ENCODE data around the gene CYP46A1. TPM values are rescaled to one million over a fixed set of nuclear protein-coding genes. Genes with fewer than 3 reads are reported as not detected.

The CYP46A1 gene
- total RNA-seq, 1 experiment from 2014 or later: 0.36 TPM

GRCh38 chr14:99693918-99694317 is 9.8 kb downstream of the CYP46A1 start:
- H3K9me3 ChIP-seq (ENCODE audit: control insufficient read depth, insufficient read depth, low read depth, low read length): no peaks in the 10 kb centered on the region
- ChIA-PET CTCF (no interaction called here), POLR2A (no interaction called here)
- no peak overlapping the region for H3K27ac ChIP-seq (ENCODE audit: low read length)
- intact Hi-C loops (cut with micrococcal nuclease; ENCODE audit: unreplicated experiment) (no loop called here), in situ Hi-C loops (cut with HindIII; ENCODE audit: low pct_unique_long_range_greater_than_20kb, low sequenced_read_pairs) (no loop called here)
- no peaks in the 10 kb centered on the region for H3K36me3 ChIP-seq (ENCODE audit: control insufficient read depth, insufficient read depth, low read length)
- no peak for ATAC-seq
- TF ChIP-seq, protein P1, sequence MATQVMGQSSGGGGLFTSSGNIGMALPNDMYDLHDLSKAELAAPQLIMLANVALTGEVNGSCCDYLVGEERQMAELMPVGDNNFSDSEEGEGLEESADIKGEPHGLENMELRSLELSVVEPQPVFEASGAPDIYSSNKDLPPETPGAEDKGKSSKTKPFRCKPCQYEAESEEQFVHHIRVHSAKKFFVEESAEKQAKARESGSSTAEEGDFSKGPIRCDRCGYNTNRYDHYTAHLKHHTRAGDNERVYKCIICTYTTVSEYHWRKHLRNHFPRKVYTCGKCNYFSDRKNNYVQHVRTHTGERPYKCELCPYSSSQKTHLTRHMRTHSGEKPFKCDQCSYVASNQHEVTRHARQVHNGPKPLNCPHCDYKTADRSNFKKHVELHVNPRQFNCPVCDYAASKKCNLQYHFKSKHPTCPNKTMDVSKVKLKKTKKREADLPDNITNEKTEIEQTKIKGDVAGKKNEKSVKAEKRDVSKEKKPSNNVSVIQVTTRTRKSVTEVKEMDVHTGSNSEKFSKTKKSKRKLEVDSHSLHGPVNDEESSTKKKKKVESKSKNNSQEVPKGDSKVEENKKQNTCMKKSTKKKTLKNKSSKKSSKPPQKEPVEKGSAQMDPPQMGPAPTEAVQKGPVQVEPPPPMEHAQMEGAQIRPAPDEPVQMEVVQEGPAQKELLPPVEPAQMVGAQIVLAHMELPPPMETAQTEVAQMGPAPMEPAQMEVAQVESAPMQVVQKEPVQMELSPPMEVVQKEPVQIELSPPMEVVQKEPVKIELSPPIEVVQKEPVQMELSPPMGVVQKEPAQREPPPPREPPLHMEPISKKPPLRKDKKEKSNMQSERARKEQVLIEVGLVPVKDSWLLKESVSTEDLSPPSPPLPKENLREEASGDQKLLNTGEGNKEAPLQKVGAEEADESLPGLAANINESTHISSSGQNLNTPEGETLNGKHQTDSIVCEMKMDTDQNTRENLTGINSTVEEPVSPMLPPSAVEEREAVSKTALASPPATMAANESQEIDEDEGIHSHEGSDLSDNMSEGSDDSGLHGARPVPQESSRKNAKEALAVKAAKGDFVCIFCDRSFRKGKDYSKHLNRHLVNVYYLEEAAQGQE (IDR thresholded peaks at IDR 0.05; ENCODE audit: insufficient read depth in 1 of 2, low read depth in 2 of 2, low read length in 1 of 2): no peak
- TF ChIP-seq CTCF (IDR thresholded peaks at IDR 0.05): no peak
- TF ChIP-seq SIN3A (IDR thresholded peaks at IDR 0.05; ENCODE audit: borderline replicate concordance, insufficient read depth, low read depth, low read length): no peak
- H3K4me3 ChIP-seq (ENCODE audit: low read depth in 2 of 2, low read length in 2 of 2): no peak overlapping the region
- no TSS peak for BruUV-seq (replicated peaks)
- peaks cover 2% of the 10 kb centered on the region; the same call in 1 of the 2 replicates for H3K27me3 ChIP-seq (ENCODE audit: control insufficient read depth, insufficient read depth, low read length)
- H3K4me1 ChIP-seq (ENCODE audit: control insufficient read depth, insufficient read depth, low read length): no peaks in the 10 kb centered on the region
- DNase-seq (ENCODE audit: low read depth, low spot score): no peak

DNA sequence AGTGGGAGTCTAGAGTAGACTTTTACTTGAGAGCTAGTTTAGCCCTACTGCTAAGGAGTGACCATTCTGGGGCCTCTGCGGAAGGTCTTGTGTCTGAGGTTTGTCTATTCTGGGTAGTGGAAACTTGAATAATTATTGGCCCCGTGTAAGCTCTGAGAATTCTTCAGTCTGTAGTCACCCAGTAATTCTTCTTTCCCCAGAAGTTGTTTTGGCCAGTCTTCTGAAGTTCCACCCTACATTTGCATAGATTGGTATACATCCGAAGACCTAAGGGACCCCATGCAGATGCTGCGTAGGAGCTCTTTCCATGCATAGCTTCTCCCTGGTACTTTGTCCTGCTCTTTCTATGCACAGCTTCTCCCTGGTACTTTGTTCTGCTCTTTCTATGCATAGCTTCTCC is 12.8 kb downstream of the CYP46A1 start:
- H3K27me3 ChIP-seq (ENCODE audit: control insufficient read depth, insufficient read depth, low read length): no peaks in the 10 kb centered on the region
- H3K4me3 ChIP-seq (ENCODE audit: low read depth in 2 of 2, low read length in 2 of 2): no peak overlapping the region
- ATAC-seq (no peak), DNase-seq (ENCODE audit: low read depth, low spot score) (no peak)
- intact Hi-C loops (cut with micrococcal nuclease; ENCODE audit: unreplicated experiment) (no loop called here), in situ Hi-C loops (cut with HindIII; ENCODE audit: low pct_unique_long_range_greater_than_20kb, low sequenced_read_pairs) (no loop called here)
- H3K27ac ChIP-seq (ENCODE audit: low read length): no peak overlapping the region
- no peaks in the 10 kb centered on the region for H3K4me1 ChIP-seq (ENCODE audit: control insufficient read depth, insufficient read depth, low read length)
- no TSS peak for BruUV-seq (replicated peaks)
- ChIA-PET POLR2A (no interaction called here), CTCF (no interaction called here)
- no peaks in the 10 kb centered on the region for H3K9me3 ChIP-seq (ENCODE audit: control insufficient read depth, insufficient read depth, low read depth, low read length)
- no peak for TF ChIP-seq CTCF (IDR thresholded peaks at IDR 0.05)
- TF ChIP-seq POLR2AphosphoS5 (IDR thresholded peaks at IDR 0.05; ENCODE audit: low read depth, low read length): no peak
- no peak for TF ChIP-seq SIN3A (IDR thresholded peaks at IDR 0.05; ENCODE audit: borderline replicate concordance, insufficient read depth, low read depth, low read length)
- TF ChIP-seq, protein P1 (IDR thresholded peaks at IDR 0.05; ENCODE audit: insufficient read depth in 1 of 2, low read depth in 2 of 2, low read length in 1 of 2): no peak
- TF ChIP-seq TCF7L2 (IDR thresholded peaks at IDR 0.05; ENCODE audit: low read depth, low read length): no peak
- no peaks in the 10 kb centered on the region for H3K36me3 ChIP-seq (ENCODE audit: control insufficient read depth, insufficient read depth, low read length)

Data from Panc1 (cell line).